GM20000 (cell line): ENCODE data around the gene SLC6A20.

ENCODE experiments used
- DNase-seq: peaks from one replicate; pipeline ENCODE4 v3.0.0; 2012; ENCODE audit warnings: low spot score
- CTCF ChIP-seq: IDR thresholded peaks from 2 replicates; pipeline ENCODE4 v1.5.1; 2012; ENCODE audit warnings: mild to moderate bottlenecking, control low read depth; ENCODE audit errors: extremely low read depth, missing control alignments

The SLC6A20 gene

GRCh38 chr3:45746777-45747622, 49.3 kb downstream of the SLC6A20 start:
- TF ChIP-seq CTCF, result no peak
- no peak for DNase-seq

- TF ChIP-seq CTCF, result no peak
- no peak for DNase-seq
Measured at GRCh38 chr3:45746165-45746776, 50.1 kb downstream of the SLC6A20 start.

- no peak for TF ChIP-seq CTCF
- DNase-seq, result no peak
Measured at GRCh38 chr3:45742461-45743089, 53.8 kb downstream of the SLC6A20 start.

DNA sequence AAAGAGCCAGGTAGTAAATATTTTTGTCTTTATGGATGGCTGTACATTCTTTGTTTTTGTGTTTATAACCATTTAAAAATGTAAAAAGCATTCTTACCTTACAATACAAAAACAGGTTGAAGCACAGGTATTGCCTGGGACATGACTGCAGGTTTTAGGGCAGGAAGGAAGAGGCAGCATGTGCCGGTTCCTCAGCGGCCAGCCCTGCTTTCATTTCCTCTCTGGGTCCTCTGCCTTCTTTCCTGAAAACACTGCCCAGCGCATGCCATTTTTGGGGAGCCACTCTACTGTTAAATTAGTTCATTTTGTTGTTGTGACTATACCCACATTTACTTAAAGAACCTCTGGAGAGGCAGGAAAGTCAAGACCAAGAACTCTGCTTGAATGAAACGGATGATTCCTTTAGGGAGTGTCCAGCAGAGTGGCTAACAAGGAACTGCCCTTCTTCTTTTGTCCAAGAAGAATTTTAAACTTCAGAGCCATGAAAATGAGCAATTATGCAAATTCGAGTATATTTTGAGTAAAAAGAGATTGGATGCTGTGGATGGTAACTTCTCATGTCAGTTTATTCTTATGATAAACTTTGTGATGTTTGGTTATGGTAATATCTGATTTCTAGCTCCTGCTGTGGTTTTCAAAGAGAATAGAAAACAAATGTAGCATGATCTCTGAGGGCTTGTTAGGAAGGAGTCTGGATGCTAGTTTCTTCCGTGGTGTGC, 54.4 kb downstream of the SLC6A20 start:
- TF ChIP-seq CTCF, result no peak
- DNase-seq, result no peak

DNA sequence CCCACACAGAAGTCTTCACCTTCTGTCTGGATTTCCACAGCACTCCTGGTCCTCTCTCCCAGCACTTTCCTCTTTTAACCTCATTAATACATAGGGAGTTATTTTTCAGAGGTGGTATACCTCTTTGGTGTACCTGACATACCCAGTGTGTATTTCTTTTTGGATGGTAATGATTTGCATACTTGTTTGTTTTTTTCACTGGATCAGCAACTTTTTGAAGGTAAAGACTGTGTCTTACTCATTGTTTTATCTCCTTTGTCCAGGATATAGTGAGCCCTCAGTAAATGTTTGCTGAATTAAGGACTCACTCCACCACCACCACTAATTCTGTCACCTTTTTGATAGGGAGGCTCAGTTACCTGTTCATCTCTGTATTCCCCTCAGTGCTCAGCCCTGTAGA, 55.1 kb downstream of the SLC6A20 start:
- TF ChIP-seq CTCF, result no peak
- DNase-seq, result no peak

GRCh38 chr3:45739991-45740390, 56.3 kb downstream of the SLC6A20 start:
- DNase-seq, result no peak
- TF ChIP-seq CTCF, result no peak

DNA sequence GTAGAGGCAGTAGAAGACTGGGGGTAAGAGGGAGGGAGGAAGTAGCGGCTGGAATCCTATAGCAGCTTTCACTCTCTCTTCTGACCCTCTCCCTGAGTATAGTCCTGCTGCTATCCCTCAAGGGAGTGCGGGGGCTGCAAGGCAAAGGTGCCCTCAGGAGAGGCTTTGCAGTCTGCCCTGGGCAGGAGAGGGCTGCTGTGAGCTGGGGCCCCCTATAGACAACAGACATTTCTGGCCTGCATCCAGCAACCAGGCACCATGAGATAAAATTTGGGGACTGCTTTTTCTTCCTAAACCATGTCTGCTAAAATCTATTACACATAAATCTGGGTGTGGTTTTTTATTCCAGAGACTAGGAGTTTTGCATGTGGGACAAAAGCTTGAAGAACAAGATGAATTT, 59.1 kb downstream of the SLC6A20 start:
- DNase-seq, result no peak
- no peak for TF ChIP-seq CTCF
